Naive thymus-derived CD4-positive, alpha-beta T cell (primary cell): ENCODE data around the gene CRYBA2. TPM values are rescaled to one million over a fixed set of nuclear protein-coding genes. Genes with fewer than 3 reads are reported as not detected.

Experiments used
- ATAC-seq: fragments of 150-1000 bp; cut with Tn5 transposase; 2 replicates; pipeline ENCODE4 v1.10.0; 2021; ENCODE audit warnings: mild to moderate bottlenecking, moderate library complexity
- CTCF ChIA-PET: fragments of 350-600 bp; sonication (Branson Sonifier 250); formaldehyde crosslinking; loops from one replicate; lab custom pipeline; 2021; ENCODE audit warnings: antibody characterized with exemption; lab: Charles Lee
- POLR2A ChIA-PET: fragments of 350-600 bp; sonication (Branson Sonifier 250); formaldehyde crosslinking; loops from one replicate; lab custom pipeline; 2021; ENCODE audit warnings: antibody characterized with exemption, inconsistent platforms; lab: Charles Lee
- DNase-seq, 9 donors: peaks; one replicate each; pipeline versions ENCODE4 v3.0.0 to v3.0.0-alpha.2; 2020 to 2022; ENCODE audit warnings: mixed read lengths in 1 of 9
- H3K27ac ChIP-seq: one replicate; pipeline ENCODE4 v1.7.0; 2013; ENCODE audit warnings: mild to moderate bottlenecking, low read depth, low read length, moderate library complexity
- H3K27me3 ChIP-seq, 2 donors: one replicate each; pipeline ENCODE4 v1.7.0; 2013; ENCODE audit warnings: low read length in 2 of 2, mild to moderate bottlenecking in 2 of 2, moderate library complexity in 2 of 2; ENCODE audit not compliant: control insufficient read depth in 2 of 2, insufficient read depth in 2 of 2
- H3K36me3 ChIP-seq, 3 experiments: 1 replicate in 2 of 3; 2 replicates in 1 of 3; pipeline ENCODE4 v1.7.0; 2013; ENCODE audit warnings: low read length in 3 of 3, mild to moderate bottlenecking in 3 of 3, moderate library complexity in 1 of 3; ENCODE audit not compliant: insufficient read depth in 3 of 3, control insufficient read depth in 2 of 3
- H3K4me1 ChIP-seq, 2 donors: one replicate each; pipeline ENCODE4 v1.7.0; 2013; ENCODE audit warnings: low read length in 2 of 2, mild to moderate bottlenecking in 2 of 2, moderate library complexity in 1 of 2; ENCODE audit not compliant: control insufficient read depth in 2 of 2, insufficient read depth in 2 of 2
- H3K4me3 ChIP-seq: 2 replicates; pipeline ENCODE4 v1.7.0; 2013; ENCODE audit warnings: mild to moderate bottlenecking, low read length
- H3K9me3 ChIP-seq, 3 experiments: 1 replicate in 2 of 3; 2 replicates in 1 of 3; pipeline ENCODE4 v1.7.0; 2013; ENCODE audit warnings: low read length in 3 of 3; ENCODE audit not compliant: control insufficient read depth in 2 of 3
- H3K27ac Mint-ChIP-seq, 9 donors: one replicate each; pipeline ENCODE4 v1.8.0; 2020 to 2022; ENCODE audit warnings: mixed read lengths in 9 of 9, mild to moderate bottlenecking in 8 of 9, moderate library complexity in 5 of 9, inconsistent platforms in 2 of 9
- H3K27me3 Mint-ChIP-seq, 5 donors: one replicate each; pipeline ENCODE4 v1.8.0; 2021 to 2022; ENCODE audit warnings: mixed read lengths in 5 of 5, mild to moderate bottlenecking in 1 of 5
- H3K36me3 Mint-ChIP-seq, 5 donors: one replicate each; pipeline ENCODE4 v1.8.0; 2020 to 2022; ENCODE audit warnings: mixed read lengths in 5 of 5, mild to moderate bottlenecking in 3 of 5, inconsistent platforms in 1 of 5
- H3K4me1 Mint-ChIP-seq, 7 donors: one replicate each; pipeline ENCODE4 v1.8.0; 2020 to 2022; ENCODE audit warnings: mixed read lengths in 7 of 7, mild to moderate bottlenecking in 3 of 7, inconsistent platforms in 1 of 7
- H3K4me3 Mint-ChIP-seq, 10 donors: one replicate each; pipeline ENCODE4 v1.8.0; 2020 to 2022; ENCODE audit warnings: mild to moderate bottlenecking in 10 of 10, mixed read lengths in 10 of 10, moderate library complexity in 6 of 10, inconsistent platforms in 2 of 10
- H3K9me3 Mint-ChIP-seq, 11 donors: one replicate each; pipeline ENCODE4 v1.8.0; 2020 to 2022; ENCODE audit warnings: mixed read lengths in 11 of 11, mild to moderate bottlenecking in 4 of 11, inconsistent platforms in 1 of 11, moderate library complexity in 1 of 11
- intact Hi-C, 2 donors: fragments of 100-400 bp; cut with micrococcal nuclease; formaldehyde crosslinking; loops; one replicate each; pipeline ENCODE4 v1.15.1; 2023
- polyA plus RNA-seq, 2 donors: library from polyadenylated mRNA; unstranded; fragments of 300-500 nt; fragmentation: Illumina TruSeq; gene quantifications; one replicate each; pipeline ENCODE4 v1.2.3, GENCODE V29; 2021
- total RNA-seq, 6 experiments: library from RNA in 5 of 6; stranded (reverse) in 5 of 6; gene quantifications; 1 replicate in 5 of 6; 2 replicates in 1 of 6; pipeline ENCODE4 v1.2.3 and lab custom pipeline; 2021 to 2026

The CRYBA2 gene
- total and polyA plus RNA-seq, 7 experiments from 2014 or later: not detected

- Mint-ChIP-seq H3K4me1 (peaks cover 0 to 15% (median 7%) of the 10 kb centered on the region in 7 donors), H3K9me3 (peaks cover 0 to 1% (median 0%) of the 10 kb centered on the region in 11 donors), H3K27ac (no peak overlapping the region), H3K4me3 (peak overlapping the region in 6 of 10 donors; percentile 29 to 66 (median 45)), H3K27me3 (peaks cover 57 to 88% (median 64%) of the 10 kb centered on the region in 5 donors), H3K36me3 (no peaks in the 10 kb centered on the region)
- ChIA-PET CTCF (interaction anchor here (0.9 to 1.1 kb wide), 5 partner anchors 14 to 158 kb away, joined by 3 read pairs; no protein-coding TSS in a partner anchor), POLR2A (no interaction called here)
- Histone ChIP-seq H3K4me3 (no peak overlapping the region), H3K36me3 (no peaks in the 10 kb centered on the region), H3K27me3 (peaks cover 5 to 33% of the 10 kb centered on the region in 2 donors), H3K9me3 (no peaks in the 10 kb centered on the region), H3K4me1 (peaks cover 0 to 7% of the 10 kb centered on the region in 2 donors), H3K27ac (no peak overlapping the region)
- ATAC-seq: peak; percentile 90
- intact Hi-C loops: loop anchor here (1.0 to 5.0 kb wide), 5 partner anchors 15 to 159 kb away; no protein-coding TSS in a partner anchor
- DNase-seq: peak; percentile 38 to 85 (median 63)
These were observed 2.9 kb upstream of the CRYBA2 start for GRCh38 chr2:218995972-218996711.

- H3K27me3 Mint-ChIP-seq: peaks cover 62 to 88% (median 67%) of the 10 kb centered on the region in 5 donors
- H3K9me3 ChIP-seq: no peaks in the 10 kb centered on the region
- POLR2A ChIA-PET: no interaction called here
- no peak overlapping the region for H3K4me3 ChIP-seq
- no peaks in the 10 kb centered on the region for H3K36me3 ChIP-seq
- H3K27ac Mint-ChIP-seq: peak overlapping the region in 1 of 9 donors; percentile 5
- DNase-seq (no peak), ATAC-seq (no peak)
- CTCF ChIA-PET: interaction anchor here (0.6 to 2.1 kb wide), 6 partner anchors 15 to 216 kb away, joined by 3 to 7 read pairs (median 3); no protein-coding TSS in a partner anchor
- intact Hi-C loops: loop anchor here in 1 of 2 donors (5.0 kb wide), 1 partner anchor 62 kb away; no protein-coding TSS in a partner anchor
- peaks cover 0 to 16% (median 7%) of the 10 kb centered on the region in 7 donors for H3K4me1 Mint-ChIP-seq
- H3K36me3 Mint-ChIP-seq: no peaks in the 10 kb centered on the region
- H3K4me3 Mint-ChIP-seq: peak overlapping the region in 2 of 10 donors; percentile 36 to 46
- H3K4me1 ChIP-seq: peaks cover 0 to 7% of the 10 kb centered on the region in 2 donors
- peaks cover 5 to 33% of the 10 kb centered on the region in 2 donors for H3K27me3 ChIP-seq
- H3K27ac ChIP-seq: no peak overlapping the region
- peaks cover 0 to 1% (median 0%) of the 10 kb centered on the region in 11 donors for H3K9me3 Mint-ChIP-seq
These were observed 2.3 kb upstream of the CRYBA2 start for GRCh38 chr2:218995561-218995960.

- no peaks in the 10 kb centered on the region for H3K9me3 ChIP-seq
- DNase-seq (no peak), ATAC-seq (no peak)
- H3K27me3 ChIP-seq: peaks cover 5 to 33% of the 10 kb centered on the region in 2 donors
- intact Hi-C loops: no loop called here
- H3K4me1 ChIP-seq: peaks cover 0 to 7% of the 10 kb centered on the region in 2 donors
- Mint-ChIP-seq H3K4me3 (peak overlapping the region in 3 of 10 donors; percentile 23 to 50 (median 47)), H3K9me3 (no peaks in the 10 kb centered on the region), H3K4me1 (peaks cover 0 to 14% (median 7%) of the 10 kb centered on the region in 7 donors), H3K36me3 (no peaks in the 10 kb centered on the region), H3K27ac (no peak overlapping the region), H3K27me3 (peaks cover 69 to 90% (median 76%) of the 10 kb centered on the region in 5 donors)
- H3K36me3 ChIP-seq: no peaks in the 10 kb centered on the region
- ChIA-PET POLR2A (interaction anchor here (0.6 kb wide), 1 partner anchor 13 kb away, joined by 3 read pairs; no protein-coding TSS in a partner anchor), CTCF (no interaction called here)
- no peak overlapping the region for H3K27ac ChIP-seq
- no peak overlapping the region for H3K4me3 ChIP-seq
These were observed 398 bp downstream of the CRYBA2 start for GRCh38 chr2:218992703-218993344.

GRCh38 chr2:218992196-218992595 lies 1.0 kb downstream of the CRYBA2 start:
- Mint-ChIP-seq H3K27ac (no peak overlapping the region), H3K36me3 (no peaks in the 10 kb centered on the region), H3K4me3 (peak overlapping the region in 1 of 10 donors; percentile 47), H3K27me3 (peaks cover 72 to 91% (median 76%) of the 10 kb centered on the region in 5 donors), H3K4me1 (peaks cover 0 to 14% (median 7%) of the 10 kb centered on the region in 7 donors), H3K9me3 (no peaks in the 10 kb centered on the region)
- intact Hi-C loops: no loop called here
- ChIA-PET CTCF (no interaction called here), POLR2A (no interaction called here)
- peaks cover 7 to 35% of the 10 kb centered on the region in 2 donors for H3K27me3 ChIP-seq
- no peak overlapping the region for H3K27ac ChIP-seq
- no peak overlapping the region for H3K4me3 ChIP-seq
- DNase-seq: no peak
- ATAC-seq: no peak
- no peaks in the 10 kb centered on the region for H3K36me3 ChIP-seq
- peaks cover 0 to 7% of the 10 kb centered on the region in 2 donors for H3K4me1 ChIP-seq
- no peaks in the 10 kb centered on the region for H3K9me3 ChIP-seq

- Histone ChIP-seq H3K4me1 (peaks cover 0 to 7% of the 10 kb centered on the region in 2 donors), H3K27ac (no peak overlapping the region), H3K36me3 (no peaks in the 10 kb centered on the region), H3K9me3 (no peaks in the 10 kb centered on the region), H3K4me3 (no peak overlapping the region), H3K27me3 (peaks cover 11 to 40% of the 10 kb centered on the region in 2 donors)
- Mint-ChIP-seq H3K4me3 (peak overlapping the region in 1 of 10 donors; percentile 47), H3K4me1 (peaks cover 0 to 14% (median 7%) of the 10 kb centered on the region in 7 donors), H3K36me3 (no peaks in the 10 kb centered on the region), H3K27ac (no peak overlapping the region), H3K27me3 (peaks cover 73 to 93% (median 77%) of the 10 kb centered on the region in 5 donors), H3K9me3 (no peaks in the 10 kb centered on the region)
- ChIA-PET CTCF (no interaction called here), POLR2A (no interaction called here)
- intact Hi-C loops: no loop called here
- ATAC-seq: no peak
- DNase-seq: no peak
These were observed 1.5 kb downstream of the CRYBA2 start for GRCh38 chr2:218991674-218992168.

- H3K27ac Mint-ChIP-seq: no peak overlapping the region
These were observed 2.6 kb downstream of the CRYBA2 start for GRCh38 chr2:218990612-218991011.

More at GRCh38 chr2:218990612-218991011, 2.6 kb downstream of the CRYBA2 start:
- Histone ChIP-seq H3K36me3 (no peaks in the 10 kb centered on the region), H3K4me3 (no peak overlapping the region), H3K4me1 (peaks cover 0 to 7% of the 10 kb centered on the region in 2 donors), H3K9me3 (no peaks in the 10 kb centered on the region), H3K27ac (no peak overlapping the region), H3K27me3 (peaks cover 11 to 40% of the 10 kb centered on the region in 2 donors)
- peaks cover 76 to 93% (median 84%) of the 10 kb centered on the region in 5 donors for H3K27me3 Mint-ChIP-seq
- H3K4me1 Mint-ChIP-seq: peaks cover 0 to 13% (median 8%) of the 10 kb centered on the region in 7 donors
- intact Hi-C loops: no loop called here
- no peak overlapping the region for H3K4me3 Mint-ChIP-seq
- ATAC-seq (no peak), DNase-seq (no peak)
- POLR2A ChIA-PET: no interaction called here
- H3K36me3 Mint-ChIP-seq: no peaks in the 10 kb centered on the region
- CTCF ChIA-PET: no interaction called here
- H3K9me3 Mint-ChIP-seq: no peaks in the 10 kb centered on the region
